Measurements from ENCODE around the gene UNK. TPM values are rescaled to one million over a fixed set of nuclear protein-coding genes. Genes with fewer than 3 reads are reported as not detected.

UNK gene
- total and polyA plus RNA-seq, 11 donors = 11.3 to 27.5 (median 16.3) TPM

DNA sequence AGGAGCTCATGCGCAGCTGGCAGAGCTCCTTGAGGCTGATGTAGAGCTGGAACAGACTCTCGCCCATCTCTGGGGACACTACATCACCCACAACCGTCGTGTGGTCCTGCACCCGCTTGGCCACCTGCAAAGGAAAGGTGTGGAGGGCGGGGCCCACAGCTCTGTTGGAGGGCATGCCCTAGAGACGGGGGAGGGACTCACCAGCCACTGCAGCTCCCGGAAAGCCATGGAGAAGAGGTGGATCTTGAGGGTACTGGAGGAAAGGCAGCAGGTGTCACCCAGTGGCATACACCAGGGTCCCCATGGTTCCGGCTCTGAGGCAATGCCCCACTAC, 51.0 kb downstream of the UNK start:
- no peaks in the 10 kb centered on the region for H3K27me3 ChIP-seq
- H3K9me3 ChIP-seq = no peaks in the 10 kb centered on the region
- H3K36me3 ChIP-seq = peaks cover 0 to 61% (median 0%) of the 10 kb centered on the region in 9 donors
- ATAC-seq (no peak), DNase-seq (no peak)
- 86 to 98% (median 91%) methylated on average over 4 to 9 of the region's 9 CpGs for WGBS, 4 donors
- intact Hi-C loops (cut with DNase I) = loop anchor here in 1 of 10 donors (5.0 kb wide), 1 partner anchor 43 kb away; no protein-coding TSS in a partner anchor
- H3K4me3 ChIP-seq = no peak overlapping the region
- H3K27ac ChIP-seq = no peak overlapping the region
- TF ChIP-seq, protein P1, sequence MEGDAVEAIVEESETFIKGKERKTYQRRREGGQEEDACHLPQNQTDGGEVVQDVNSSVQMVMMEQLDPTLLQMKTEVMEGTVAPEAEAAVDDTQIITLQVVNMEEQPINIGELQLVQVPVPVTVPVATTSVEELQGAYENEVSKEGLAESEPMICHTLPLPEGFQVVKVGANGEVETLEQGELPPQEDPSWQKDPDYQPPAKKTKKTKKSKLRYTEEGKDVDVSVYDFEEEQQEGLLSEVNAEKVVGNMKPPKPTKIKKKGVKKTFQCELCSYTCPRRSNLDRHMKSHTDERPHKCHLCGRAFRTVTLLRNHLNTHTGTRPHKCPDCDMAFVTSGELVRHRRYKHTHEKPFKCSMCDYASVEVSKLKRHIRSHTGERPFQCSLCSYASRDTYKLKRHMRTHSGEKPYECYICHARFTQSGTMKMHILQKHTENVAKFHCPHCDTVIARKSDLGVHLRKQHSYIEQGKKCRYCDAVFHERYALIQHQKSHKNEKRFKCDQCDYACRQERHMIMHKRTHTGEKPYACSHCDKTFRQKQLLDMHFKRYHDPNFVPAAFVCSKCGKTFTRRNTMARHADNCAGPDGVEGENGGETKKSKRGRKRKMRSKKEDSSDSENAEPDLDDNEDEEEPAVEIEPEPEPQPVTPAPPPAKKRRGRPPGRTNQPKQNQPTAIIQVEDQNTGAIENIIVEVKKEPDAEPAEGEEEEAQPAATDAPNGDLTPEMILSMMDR (IDR thresholded peaks at IDR 0.05) = no peak
- no peak for TF ChIP-seq POLR2A (IDR thresholded peaks at IDR 0.05)
- H3K4me1 ChIP-seq = peaks cover 0 to 31% (median 15%) of the 10 kb centered on the region in 12 donors

DNA sequence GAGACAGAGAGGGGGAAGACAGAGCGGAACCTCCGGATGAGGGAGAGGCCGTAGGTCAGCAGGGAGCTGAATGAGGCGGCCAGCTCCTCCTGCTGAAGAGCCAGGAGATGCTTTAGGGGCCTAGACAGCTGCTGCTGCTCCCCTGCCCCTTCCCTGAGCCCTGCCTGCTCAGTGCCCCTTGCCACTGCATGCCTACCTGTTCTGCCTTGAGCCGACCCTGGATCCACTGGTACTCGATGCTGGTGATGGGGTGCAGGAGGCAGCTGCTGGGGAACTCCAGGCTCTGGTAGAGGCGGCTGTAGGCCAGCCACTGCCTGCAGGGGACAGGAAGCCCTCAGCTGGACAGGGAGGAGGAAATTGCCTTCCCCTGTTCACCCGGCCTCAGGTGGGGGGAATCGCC, 52.0 kb downstream of the UNK start:
- DNase-seq = no peak
- H3K27me3 ChIP-seq = no peaks in the 10 kb centered on the region
- 77 to 87% (median 85%) methylated on average over 7 to 9 of the region's 9 CpGs for whole genome bisulfite sequencing, 4 donors
- no peak for ATAC-seq
- H3K4me3 ChIP-seq = no peak overlapping the region
- peaks cover 0 to 57% (median 0%) of the 10 kb centered on the region in 9 donors for H3K36me3 ChIP-seq
- no peak for TF ChIP-seq POLR2A (IDR thresholded peaks at IDR 0.05)
- TF ChIP-seq, protein P1 (IDR thresholded peaks at IDR 0.05) = no peak
- no peak overlapping the region for H3K27ac ChIP-seq
- peaks cover 0 to 27% (median 15%) of the 10 kb centered on the region in 12 donors for H3K4me1 ChIP-seq
- intact Hi-C loops (cut with DNase I) = loop anchor here in 1 of 10 donors (5.0 kb wide), 1 partner anchor 44 kb away; no protein-coding TSS in a partner anchor
- H3K9me3 ChIP-seq = no peaks in the 10 kb centered on the region

DNA sequence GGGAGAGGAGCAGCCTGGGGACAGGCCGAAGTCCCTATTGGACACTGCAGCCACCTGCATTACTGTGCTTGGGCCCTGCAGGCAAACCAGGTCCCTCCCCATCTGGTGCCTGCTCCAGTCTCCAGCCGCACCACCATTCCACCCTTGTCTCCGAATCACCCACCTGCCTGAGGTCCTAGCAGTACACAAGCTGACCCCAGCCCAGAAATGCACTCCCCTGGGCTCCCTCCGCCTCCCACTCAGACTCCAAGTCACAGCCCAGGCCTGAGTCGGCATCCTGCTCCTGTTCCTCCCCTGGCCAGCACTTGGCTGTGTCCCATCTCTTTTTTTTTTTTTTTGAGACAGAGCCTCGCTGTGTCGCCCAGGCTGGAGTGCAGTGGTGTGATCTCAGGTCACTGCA, 53.3 kb downstream of the UNK start:
- peaks cover 0 to 21% (median 8%) of the 10 kb centered on the region in 12 donors for H3K4me1 ChIP-seq
- H3K9me3 ChIP-seq = no peaks in the 10 kb centered on the region
- 45 to 53% (median 52%) methylated on average over 7 of the region's 7 CpGs for WGBS, 4 donors
- peaks cover 0 to 64% (median 0%) of the 10 kb centered on the region in 9 donors for H3K36me3 ChIP-seq
- intact Hi-C loops (cut with DNase I) = loop anchor here in 1 of 10 donors (5.0 kb wide), 1 partner anchor 46 kb away; no protein-coding TSS in a partner anchor
- peak in 2 of 4 donors; percentile 16 to 24 for ATAC-seq
- no peaks in the 10 kb centered on the region for H3K27me3 ChIP-seq
- no peak overlapping the region for H3K4me3 ChIP-seq
- TF ChIP-seq, protein P1 (IDR thresholded peaks at IDR 0.05) = no peak
- no peak for TF ChIP-seq POLR2A (IDR thresholded peaks at IDR 0.05)
- H3K27ac ChIP-seq = no peak overlapping the region
- DNase-seq = no peak

- Histone ChIP-seq H3K27ac (no peak overlapping the region), H3K27me3 (no peaks in the 10 kb centered on the region), H3K4me1 (peaks cover 0 to 18% (median 4%) of the 10 kb centered on the region in 12 donors), H3K36me3 (peaks cover 0 to 61% (median 0%) of the 10 kb centered on the region in 9 donors), H3K4me3 (no peak overlapping the region), H3K9me3 (no peaks in the 10 kb centered on the region)
- peak in 2 of 4 donors; percentile 59 to 69 for ATAC-seq
- DNase-seq = peak in 1 of 5 donors; percentile 52
- 58 to 73% (median 69%) methylated on average over 14 to 15 of the region's 15 CpGs for whole genome bisulfite sequencing, 4 donors
- no peak for TF ChIP-seq POLR2A (IDR thresholded peaks at IDR 0.05)
- TF ChIP-seq, protein P1 (IDR thresholded peaks at IDR 0.05) = no peak
- intact Hi-C loops (cut with DNase I) = loop anchor here in 1 of 10 donors (5.0 kb wide), 1 partner anchor 46 kb away; no protein-coding TSS in a partner anchor
These were observed 53.8 kb downstream of the UNK start for GRCh38 chr17:75838410-75838809.

Measured in heart left ventricle (tissue), 16 donors.